HK-2 (cell line): ENCODE data around the gene KIRREL2.

Experiments
- DNase-seq: peaks from one replicate; pipeline ENCODE4 v3.0.0-alpha.2; 2018; ENCODE audit not compliant: unreplicated experiment

The KIRREL2 gene

GRCh38 chr19:35844482-35845214 is 12.1 kb upstream of the KIRREL2 start:
- DNase-seq: no peak

GRCh38 chr19:35845215-35846037 is 11.3 kb upstream of the KIRREL2 start:
- peak; percentile 24 for DNase-seq

- no peak for DNase-seq
Observed at GRCh38 chr19:35846038-35846668, 10.6 kb upstream of the KIRREL2 start.

GRCh38 chr19:35847911-35848310 is 8.8 kb upstream of the KIRREL2 start:
- no peak for DNase-seq

GRCh38 chr19:35848486-35848885 is 8.2 kb upstream of the KIRREL2 start:
- DNase-seq: no peak

GRCh38 chr19:35848919-35849505 is 7.7 kb upstream of the KIRREL2 start:
- DNase-seq: no peak

DNA sequence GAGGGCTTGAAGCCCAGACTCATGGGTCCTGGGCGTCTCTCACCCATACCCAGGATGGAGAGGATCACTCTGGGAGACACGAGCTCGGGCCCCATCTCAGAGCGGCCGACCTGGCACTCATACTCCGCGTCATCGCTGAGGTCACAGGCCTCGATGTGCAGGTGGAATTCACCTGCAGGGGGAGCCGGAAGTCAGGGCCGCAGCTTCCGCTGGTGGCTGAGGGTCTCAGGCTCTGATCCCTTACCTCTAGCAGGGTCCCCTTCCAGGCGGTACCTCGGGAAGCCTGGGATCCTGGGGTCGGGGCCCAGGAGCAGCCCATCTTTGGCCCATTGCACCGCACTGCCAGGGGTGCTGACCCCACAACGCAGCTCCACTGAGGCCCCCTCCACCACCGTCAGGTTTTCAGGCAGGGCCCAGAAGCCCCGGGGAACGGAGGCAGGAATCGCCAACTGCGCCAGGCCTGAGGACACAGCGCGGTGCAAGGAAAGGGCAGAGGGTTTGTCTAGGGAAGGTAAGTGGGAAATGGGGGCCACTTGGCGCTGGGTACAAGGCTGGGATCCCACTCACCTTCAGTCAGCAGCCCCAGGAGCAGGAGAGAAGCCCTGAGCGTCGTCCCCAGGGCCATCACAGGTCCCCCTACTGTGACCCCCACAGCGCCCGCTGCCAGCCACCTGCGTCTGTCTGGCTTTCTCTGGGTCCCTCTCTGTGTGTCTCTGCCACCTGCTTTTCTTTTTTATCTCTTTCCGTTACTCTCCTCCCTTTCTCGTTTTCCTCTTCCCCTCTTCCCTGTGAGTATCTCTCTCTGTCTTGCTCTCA is 5.3 kb upstream of the KIRREL2 start:
- no peak for DNase-seq

- DNase-seq: no peak
Observed at GRCh38 chr19:35852029-35852780, 4.5 kb upstream of the KIRREL2 start, which contains the start of gene NPHS1. TSS of gene NPHS1 (minus strand) at chr19:35852504. CDS start at chr19:35851837, 667 bp downstream.

DNA sequence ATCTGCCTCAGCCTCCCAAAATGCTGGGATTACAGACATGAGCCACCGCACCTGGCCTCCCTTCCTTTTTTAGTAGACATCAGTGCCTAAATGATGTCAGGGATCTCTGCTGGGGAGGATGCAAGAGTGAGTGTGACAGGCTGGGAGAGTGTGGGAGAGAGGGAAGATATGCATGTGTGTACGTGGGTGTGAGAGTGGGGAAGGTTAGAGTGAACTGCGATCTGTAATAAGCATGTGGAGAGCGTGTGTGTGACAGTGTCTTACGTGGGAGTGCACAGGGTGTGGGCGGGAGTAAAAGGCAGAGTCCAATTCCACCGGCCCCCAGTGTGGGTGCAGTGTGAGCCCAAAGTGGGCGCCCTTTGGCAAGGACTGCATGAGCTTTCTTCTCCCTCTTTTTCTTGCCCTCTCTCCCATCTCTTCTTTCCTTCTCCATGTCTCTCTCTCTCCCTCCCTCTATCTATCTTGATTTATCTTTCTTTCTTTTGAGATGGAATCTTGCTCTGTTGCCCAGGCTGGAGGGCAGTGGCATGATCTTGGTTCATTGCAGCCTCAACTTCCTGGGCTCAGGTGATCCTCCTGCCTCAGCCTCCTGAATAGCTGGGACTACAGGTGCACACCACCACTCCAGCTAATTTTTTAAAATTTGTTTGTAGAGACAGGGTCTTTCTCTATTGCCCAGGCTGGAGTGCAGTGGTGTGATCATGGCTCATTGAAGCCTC is 3.5 kb upstream of the KIRREL2 start:
- no peak for DNase-seq

DNA sequence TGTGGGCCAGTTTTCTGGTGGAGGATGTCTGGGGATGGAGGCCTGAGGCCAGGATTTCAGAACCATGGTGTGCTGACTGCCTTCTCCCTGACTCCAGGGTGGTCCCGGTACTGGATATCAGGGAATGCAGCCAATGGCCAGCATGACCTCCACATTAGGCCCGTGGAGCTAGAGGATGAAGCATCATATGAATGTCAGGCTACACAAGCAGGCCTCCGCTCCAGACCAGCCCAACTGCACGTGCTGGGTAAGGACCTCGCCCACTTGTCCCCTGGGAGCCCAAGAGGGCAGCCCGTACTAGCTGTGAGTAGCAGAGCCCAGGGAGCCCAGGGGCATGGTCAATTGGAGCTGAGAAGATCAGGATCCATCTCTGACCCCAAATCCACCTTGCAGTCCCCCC is 1.6 kb downstream of the KIRREL2 start:
- DNase-seq: no peak

DNA sequence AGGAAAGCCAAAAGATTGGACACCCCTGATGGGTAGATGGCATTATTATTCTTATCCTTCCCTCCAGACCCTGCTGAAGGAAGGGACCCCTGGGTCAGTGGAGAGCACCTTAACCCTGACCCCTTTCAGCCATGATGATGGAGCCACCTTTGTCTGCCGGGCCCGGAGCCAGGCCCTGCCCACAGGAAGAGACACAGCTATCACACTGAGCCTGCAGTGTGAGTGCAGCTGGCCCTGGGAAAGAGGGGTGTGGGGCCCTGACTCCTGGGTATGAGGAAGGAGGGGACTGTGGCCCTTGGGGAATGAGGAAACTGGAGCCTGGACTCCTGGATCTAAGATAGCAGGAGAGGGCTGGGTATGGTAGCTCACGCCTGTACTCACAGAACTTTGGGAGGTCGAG is 2.7 kb downstream of the KIRREL2 start:
- DNase-seq: no peak

DNA sequence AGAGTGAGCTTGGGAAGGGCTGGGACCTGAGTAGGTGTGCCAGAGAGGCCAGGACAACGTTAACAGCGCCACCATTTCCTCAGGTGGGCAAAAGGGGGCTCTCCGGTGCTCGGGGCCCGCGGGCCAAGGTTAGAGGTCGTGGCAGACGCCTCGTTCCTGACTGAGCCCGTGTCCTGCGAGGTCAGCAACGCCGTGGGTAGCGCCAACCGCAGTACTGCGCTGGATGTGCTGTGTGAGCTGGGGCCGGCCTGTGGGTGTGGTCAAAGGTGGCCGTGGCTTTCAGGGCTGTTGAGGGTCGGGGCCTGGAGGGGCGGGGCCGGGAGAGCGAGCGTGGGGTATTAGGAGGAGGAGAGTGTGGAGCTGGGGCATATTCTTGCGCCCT is 3.7 kb downstream of the KIRREL2 start:
- DNase-seq: no peak

DNA sequence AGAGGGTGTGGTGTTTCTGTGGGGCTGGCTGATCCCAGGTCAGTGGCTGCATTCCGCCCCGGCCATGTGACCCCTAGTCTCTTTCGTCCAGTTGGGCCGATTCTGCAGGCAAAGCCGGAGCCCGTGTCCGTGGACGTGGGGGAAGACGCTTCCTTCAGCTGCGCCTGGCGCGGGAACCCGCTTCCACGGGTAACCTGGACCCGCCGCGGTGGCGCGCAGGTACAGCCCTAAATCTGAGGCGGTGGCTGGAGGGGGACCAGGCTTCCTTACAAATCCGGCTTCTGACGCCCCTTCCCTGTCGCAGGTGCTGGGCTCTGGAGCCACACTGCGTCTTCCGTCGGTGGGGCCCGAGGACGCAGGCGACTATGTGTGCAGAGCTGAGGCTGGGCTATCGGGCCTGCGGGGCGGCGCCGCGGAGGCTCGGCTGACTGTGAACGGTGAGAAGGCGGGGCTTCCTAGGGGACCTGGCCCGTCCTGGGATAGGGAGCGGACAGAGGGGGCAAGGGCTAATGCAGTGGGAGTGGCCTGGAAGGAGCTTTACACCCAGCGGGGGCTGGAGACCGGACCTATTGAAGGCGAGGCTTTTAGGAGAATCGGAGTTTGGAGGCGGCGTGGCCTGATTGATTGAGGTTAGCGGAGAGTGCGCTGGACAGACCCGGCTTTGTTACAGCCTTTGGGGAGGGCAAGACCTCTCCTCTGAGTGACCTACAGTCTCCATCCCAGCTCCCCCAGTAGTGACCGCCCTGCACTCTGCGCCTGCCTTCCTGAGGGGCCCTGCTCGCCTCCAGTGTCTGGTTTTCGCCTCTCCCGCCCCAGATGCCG is 4.3 kb downstream of the KIRREL2 start:
- DNase-seq: no peak

DNA sequence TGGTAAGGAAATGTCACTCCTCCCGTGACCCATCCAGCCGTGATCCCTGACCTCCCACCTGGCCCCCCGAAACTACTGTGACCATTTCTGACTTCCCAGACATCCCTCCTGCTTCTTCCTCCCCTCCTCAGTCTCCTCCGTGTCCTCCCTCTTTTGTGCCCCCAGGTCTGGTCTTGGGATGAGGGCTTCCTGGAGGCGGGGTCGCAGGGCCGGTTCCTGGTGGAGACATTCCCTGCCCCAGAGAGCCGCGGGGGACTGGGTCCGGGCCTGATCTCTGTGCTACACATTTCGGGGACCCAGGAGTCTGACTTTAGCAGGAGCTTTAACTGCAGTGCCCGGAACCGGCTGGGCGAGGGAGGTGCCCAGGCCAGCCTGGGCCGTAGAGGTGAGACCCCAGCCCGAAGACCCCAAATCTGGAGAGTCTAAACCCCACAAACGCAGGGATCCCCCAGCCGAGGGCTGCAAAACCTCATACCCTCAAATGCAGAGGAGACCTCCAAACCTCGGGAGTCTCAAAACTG is 5.0 kb downstream of the KIRREL2 start:
- DNase-seq: no peak

GRCh38 chr19:35862528-35862927 is 5.8 kb downstream of the KIRREL2 start:
- DNase-seq: no peak

DNA sequence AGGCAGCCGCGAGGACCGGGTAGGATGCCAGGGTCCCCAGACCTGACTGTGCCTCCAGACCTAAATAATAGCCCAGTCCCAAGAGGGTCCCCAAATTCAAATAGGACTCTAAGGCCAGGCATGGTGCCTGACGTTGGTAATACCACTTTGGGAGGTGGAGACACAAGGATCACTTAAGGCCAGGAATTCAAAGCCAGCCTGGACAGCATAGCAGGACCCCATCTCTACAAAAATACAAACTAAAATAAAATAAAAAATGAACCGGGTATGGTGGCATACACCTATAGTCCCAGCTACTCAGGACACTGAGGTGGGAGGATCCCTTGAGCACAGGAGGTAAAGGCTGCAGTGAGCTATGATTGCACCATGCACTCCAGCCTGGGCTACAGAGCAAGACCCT is 6.3 kb downstream of the KIRREL2 start:
- DNase-seq: no peak

- peak; percentile 66 for DNase-seq
Observed at GRCh38 chr19:35868172-35868822, 11.6 kb downstream of the KIRREL2 start, which contains the start of gene APLP1. TSS of gene APLP1 (plus strand) at chr19:35868574. CDS start at chr19:35868637, 63 bp downstream.

DNA sequence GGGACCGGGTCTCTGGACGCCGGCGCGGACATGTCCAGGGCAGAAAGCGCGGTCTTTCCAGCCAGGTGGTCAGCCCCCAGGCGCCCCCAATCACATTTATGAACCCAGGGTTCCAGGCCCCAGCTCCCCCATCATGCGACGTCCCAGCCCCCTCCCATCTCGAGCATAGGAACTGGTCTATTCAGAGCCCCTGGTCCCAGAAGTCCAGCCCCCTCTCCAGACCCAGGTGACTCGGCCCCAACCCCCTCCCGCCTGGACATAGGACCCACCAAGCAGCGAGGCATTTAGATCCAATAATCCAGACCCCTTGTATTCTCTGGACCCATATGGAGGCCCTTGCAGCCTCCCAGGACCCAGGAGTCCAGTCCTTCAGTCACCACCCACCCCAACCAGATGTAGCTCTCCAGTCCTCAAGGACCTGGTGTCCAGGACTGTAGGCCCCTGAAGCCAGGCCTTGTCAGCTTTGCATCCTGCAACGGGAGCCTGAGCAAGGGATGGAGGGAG is 12.2 kb downstream of the KIRREL2 start:
- no peak for DNase-seq
